Embryonic facial prominence (tissue), 1 donor: Measurements from ENCODE around the gene MOCS3.

ENCODE experiments used
- DNase-seq: peaks from one replicate; pipeline ENCODE4 v3.0.0-alpha.2; 2016; ENCODE audit errors: extremely low spot score

The MOCS3 gene

DNA sequence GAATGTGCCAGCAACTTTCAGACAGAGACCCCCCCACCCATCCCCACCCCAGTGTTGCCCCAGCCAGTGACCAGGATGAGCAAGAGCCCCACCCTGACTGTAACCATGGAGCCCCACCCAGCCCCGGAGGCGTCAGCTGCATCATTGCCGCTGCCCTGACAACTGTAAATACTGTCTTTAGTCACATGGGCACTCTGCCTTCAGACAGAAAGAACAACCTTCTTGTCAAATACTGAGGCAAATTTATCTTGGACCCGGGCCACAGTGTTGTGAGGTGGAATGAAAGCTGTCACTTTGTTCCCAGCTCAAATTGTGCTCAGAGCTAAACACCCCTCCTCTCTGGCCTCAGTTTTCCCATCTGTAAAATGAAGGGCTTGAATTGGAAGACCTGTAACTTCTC, 23.7 kb downstream of the MOCS3 start:
- DNase-seq: no peak

DNA sequence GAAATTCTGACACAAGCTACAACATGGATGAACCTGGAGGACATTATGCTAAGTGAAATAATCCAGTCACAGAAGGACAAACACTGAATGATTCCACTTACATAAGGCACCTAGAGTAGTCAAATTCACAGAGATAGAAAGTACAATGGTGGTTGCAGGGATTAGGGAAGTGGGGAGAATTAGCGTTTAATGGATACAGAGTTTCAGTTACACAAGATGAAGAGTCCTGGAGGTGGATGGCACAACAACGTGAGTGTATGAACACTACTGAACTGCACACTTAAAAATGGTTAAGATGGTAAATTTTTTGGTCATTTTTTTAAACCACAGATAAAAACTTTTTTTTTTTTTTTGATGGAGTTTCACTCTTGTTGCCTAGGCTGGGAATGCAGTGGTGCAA, 24.7 kb downstream of the MOCS3 start:
- DNase-seq: no peak

GRCh38 chr20:50987493-50988210, 29.0 kb downstream of the MOCS3 start:
- peak; percentile 86 for DNase-seq

DNA sequence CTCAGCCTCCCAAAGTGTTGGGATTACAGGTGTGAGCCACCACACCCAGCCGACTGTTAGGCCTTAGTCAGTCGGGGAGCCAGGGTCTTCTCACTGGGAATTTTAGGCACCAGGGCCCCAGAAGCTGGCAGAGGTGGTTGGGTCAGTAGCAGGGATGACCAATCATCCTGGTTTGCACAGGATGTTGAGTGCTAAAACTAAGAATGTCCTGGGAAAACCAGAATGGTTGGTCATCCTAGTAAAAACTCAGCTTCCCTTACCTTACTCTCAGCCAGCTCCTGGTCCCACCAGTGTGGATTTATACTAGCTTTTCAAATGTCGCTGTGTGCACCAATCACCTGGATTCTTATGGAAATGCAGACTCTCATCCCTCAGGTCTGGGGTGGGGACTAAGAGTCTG, 32.5 kb downstream of the MOCS3 start:
- no peak for DNase-seq

DNA sequence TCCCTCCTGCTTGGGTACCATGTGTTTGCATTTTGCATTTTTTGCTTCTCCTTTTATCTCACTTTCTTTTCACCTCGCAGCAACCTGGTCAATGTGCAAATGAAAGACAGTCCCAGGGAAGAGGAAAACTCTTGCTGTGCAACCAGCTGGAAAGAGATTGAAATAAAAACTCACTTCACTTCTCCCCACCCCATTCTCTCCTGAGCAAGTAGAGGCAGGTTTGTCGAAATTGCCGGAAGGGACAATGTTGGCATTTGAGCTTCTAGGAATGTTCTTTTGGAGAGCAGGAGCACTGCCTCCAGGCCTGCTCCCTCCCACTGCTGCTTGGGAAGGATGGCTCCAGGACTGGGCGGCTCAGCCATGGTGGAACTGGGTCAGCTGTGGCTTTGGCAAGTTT, 33.7 kb downstream of the MOCS3 start:
- DNase-seq: no peak

- DNase-seq: no peak
These were observed 34.3 kb downstream of the MOCS3 start for GRCh38 chr20:50992733-50993457.

DNA sequence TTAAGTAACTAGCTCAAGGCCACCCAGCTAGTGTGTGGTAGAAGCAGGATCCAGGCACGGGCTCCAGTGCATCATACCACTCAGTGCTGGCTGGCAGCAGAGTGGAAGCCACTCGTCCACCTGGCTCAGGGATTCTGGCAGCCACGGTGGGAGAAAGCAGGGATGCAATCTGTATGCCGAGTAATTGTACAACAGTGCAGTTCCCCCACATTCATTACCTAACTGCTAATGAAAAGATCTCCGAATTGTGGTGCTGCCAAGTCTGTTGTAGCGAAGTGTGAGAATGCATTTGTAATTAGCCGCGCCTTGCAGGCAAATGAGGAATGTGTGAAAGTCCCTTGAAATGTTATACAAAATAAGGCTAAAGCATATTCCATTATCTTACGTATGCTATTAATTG, 35.3 kb downstream of the MOCS3 start:
- no peak for DNase-seq

- DNase-seq: no peak
These were observed 36.9 kb downstream of the MOCS3 start for GRCh38 chr20:50995506-50995905.

DNA sequence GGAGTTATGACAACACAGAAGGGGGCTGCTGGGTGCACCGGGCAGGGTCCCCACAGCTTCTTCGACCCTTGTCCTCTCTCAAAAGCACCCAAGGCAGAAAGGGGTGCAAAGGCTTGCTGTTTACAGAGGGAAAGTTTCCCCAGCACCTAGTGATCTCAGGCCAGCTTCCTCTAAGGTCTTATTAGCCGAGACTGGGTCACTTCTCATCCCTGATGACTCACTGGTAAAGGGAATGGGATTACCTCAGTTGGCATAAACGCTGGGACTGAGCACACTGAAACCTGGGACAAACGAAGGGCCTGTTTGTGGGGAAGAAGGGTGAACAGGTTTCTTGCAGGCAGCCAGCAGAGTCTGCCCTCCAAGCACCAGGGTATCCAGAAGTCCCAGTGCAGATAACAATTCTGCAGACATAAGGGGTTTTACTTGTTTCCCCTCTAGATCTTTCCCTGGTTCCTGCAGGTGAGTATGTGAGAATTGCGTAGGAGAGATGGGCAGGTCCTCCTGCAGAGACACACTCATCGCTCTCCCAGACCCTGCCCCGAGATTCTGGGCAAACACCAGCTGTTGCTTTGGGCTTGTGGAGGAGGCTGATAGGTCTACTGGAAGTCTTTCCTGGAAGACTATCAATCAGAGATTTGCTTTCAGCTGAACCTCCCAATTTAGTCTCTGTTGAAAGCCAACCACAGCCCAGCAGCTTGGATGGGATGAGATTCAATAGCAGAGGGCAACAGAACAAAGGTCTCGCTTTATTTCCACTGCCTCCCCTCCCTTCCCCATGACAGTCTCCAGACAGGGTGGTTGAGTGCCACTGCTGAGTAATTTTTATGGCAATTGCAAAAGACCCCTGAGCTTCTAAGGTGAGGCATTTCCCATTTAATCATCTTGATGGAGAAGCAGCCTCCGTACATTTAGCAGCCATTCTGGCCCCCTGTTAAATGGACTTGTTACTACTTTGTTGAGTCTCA, 38.6 kb downstream of the MOCS3 start:
- no peak for DNase-seq

DNA sequence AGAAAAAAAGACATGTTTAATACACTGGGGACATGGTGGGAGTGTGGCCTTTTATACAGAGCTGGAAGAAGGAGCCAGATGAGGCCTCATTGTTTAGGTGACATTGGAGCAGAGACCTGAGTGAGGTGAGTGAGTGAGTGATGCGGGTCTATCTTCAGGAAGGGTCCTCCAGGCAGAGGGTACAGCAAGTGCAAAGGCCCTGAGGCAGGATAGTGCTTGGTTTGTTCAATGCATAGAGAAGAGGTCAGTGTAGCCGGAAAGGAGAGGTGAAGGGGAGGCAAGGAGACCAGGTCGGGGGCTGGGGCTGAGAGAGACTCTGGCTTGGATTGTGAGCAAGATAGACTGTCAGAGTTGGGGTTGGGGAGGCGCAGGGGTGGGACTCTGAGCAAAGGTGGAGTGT, 40.7 kb downstream of the MOCS3 start:
- DNase-seq: no peak

GRCh38 chr20:51001430-51002265, 43.0 kb downstream of the MOCS3 start:
- no peak for DNase-seq

DNA sequence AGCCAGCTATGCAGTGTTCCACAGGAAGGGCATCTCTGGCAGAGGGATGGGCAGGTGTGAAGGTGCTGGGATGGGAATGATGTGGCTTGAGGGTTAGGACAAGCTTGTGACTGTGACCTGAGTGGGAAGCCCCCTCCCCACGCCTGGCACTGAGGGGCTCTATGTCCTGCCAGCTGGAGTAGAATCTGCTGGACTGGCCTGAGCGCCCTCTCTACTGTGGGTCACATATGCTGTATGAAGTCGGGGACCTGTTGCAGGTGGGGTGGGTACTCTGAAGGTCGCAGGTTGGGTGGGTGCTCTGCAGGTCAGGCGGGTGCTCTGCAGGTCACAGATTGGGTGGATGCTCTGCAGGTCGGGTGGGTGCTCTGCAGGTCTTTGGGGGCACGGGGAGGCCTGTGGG, 44.0 kb downstream of the MOCS3 start:
- DNase-seq: no peak

DNA sequence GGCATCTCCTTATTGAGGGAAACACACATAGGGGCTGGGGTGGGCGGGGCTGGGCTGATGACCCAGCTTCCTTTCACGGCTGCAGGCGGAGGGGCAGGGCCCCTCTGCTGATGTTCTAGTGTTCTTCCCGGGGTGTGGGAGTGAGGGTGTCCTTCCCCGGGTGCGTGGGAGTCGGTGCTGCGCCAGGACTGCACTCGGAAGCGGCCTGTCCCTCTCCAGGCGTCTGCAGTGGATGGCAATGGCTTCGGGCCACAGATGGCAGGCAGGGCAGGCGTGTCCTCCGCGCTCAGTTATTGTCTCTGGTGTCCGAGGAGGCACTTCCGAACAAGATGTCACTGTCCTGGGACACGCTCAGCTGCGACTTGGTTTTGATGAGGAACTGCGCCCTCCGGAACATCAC, 45.1 kb downstream of the MOCS3 start:
- no peak for DNase-seq

GRCh38 chr20:51004305-51004727, 45.7 kb downstream of the MOCS3 start:
- DNase-seq: no peak

GRCh38 chr20:51004781-51005180, 46.2 kb downstream of the MOCS3 start:
- DNase-seq: no peak

GRCh38 chr20:51005214-51005613, 46.6 kb downstream of the MOCS3 start:
- DNase-seq: no peak

DNA sequence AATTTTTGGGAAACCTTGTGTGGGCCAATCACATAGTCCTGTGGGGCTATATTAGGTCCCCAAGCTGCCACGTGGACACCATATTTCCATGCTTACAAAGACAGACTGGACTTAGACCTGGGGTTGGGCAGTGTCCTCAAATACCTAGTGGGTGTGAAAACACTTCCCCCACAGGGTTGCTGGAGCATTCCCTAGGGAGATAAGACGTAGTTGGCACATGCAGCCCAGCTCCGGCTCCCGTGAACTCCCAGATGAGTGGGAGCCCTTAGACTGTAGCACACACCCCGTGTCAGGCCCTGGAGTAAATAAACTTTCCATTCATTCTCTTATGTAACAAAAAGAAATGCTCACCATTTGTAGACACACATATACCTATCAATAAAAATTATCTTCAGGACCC, 50.1 kb downstream of the MOCS3 start:
- DNase-seq: no peak

DNA sequence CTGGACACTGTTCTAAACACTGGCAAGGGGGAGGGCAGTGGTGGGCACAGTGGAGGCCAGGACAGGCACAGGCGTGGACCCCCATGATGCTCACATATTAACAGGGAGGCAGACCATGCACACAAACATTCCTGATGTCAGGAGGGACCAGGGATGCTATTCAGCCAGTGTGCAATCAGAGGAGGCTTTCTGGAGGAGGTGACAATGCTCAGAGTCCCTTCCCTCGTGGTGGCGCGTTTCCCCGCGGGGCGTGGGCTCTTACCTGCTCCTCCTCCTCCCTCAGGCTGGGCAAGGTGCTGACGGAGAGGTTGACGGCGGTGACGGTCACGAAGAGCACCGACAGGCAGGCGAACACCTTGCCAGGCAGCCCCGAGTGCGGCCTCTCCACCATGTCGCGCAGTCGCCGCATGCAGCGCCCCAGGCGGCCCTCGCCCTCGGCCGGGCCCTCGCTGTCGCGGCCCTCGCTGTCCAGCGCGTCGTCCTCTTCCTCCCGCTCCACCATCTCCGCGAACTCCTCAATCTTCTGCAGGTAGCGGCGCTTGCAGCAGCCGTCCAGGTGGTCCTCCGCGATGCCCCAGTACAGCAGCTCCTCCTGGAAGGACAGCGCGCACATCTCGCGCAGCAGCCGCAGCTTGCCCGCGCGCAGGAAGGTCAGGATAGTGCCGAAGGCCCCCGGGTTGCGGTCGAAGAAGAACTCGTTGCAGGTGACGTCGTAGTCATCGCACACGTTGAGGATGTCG, 50.9 kb downstream of the MOCS3 start:
- no peak for DNase-seq

- DNase-seq: no peak
These were observed 51.4 kb downstream of the MOCS3 start for GRCh38 chr20:51010043-51010365.

GRCh38 chr20:51010932-51011331, 52.3 kb downstream of the MOCS3 start:
- DNase-seq: no peak

GRCh38 chr20:51011479-51011878, 52.9 kb downstream of the MOCS3 start:
- no peak for DNase-seq
